Motor neuron (in vitro differentiated cells): Measurements from ENCODE around the gene NUCB2. TPM values are rescaled to one million over a fixed set of nuclear protein-coding genes. Genes with fewer than 3 reads are reported as not detected.
"Not testable (repeated sequence)": the region's sequence is repeated elsewhere in the genome, so short reads cannot be mapped to it uniquely, and the experiment has no call there.

Experiments used
- ATAC-seq, 8 experiments: fragments of 200-7000 bp; cut with Tn5 transposase; replicated peaks in 6 of 8; 2 replicates each; pipeline ENCODE4 v1.8.0; 2021; ENCODE audit warnings: mild to moderate bottlenecking in 8 of 8, moderate library complexity in 8 of 8
- H3K27ac ChIP-seq, 2 donors: fragments of 250-450 bp; sonication (Bioruptor Pico); 2 replicates each; pipeline ENCODE4 v1.9.0; 2021; ENCODE audit warnings: antibody characterized with exemption in 2 of 2, mild to moderate bottlenecking in 2 of 2, moderate library complexity in 1 of 2
- H3K4me1 ChIP-seq, 2 donors: fragments of 250-450 bp; sonication (Bioruptor Pico); replicated peaks in 1 of 2; 2 replicates each; pipeline ENCODE4 v1.6.1; 2021; ENCODE audit warnings: antibody characterized with exemption in 2 of 2, mild to moderate bottlenecking in 2 of 2, moderate library complexity in 1 of 2
- H3K4me3 ChIP-seq, 5 donors: fragments of 250-450 bp; sonication (Bioruptor Pico); 2 replicates each; pipeline ENCODE4 v1.9.0; 2021; ENCODE audit warnings: antibody characterized with exemption in 5 of 5, mild to moderate bottlenecking in 5 of 5, moderate library complexity in 4 of 5
- WGBS, 10 experiments: fragments of 450-650 bp; shearing (Covaris generic); methylation state at CpG; one replicate each; pipeline ENCODE4 v1.0.0; 2022; 5-methylcytosine and 5-hydroxymethylcytosine counted together
- in situ Hi-C, 9 experiments: fragments of 400-800 bp; cut with MboI; loops; one replicate each; pipeline ENCODE4 v1.15.0; 2021; ENCODE audit warnings: low sequenced_read_pairs in 9 of 9, low pct_unique_long_range_greater_than_20kb in 2 of 9; ENCODE audit not compliant: unreplicated experiment in 9 of 9
- total RNA-seq, 8 experiments: library from RNA; unstranded; fragments of 300-600 nt; gene quantifications; 2 replicates each; pipeline versions ENCODE4 v1.2.3 to v1.2.4, GENCODE V29; 2022

NUCB2 gene
- total RNA-seq, 8 experiments from 2014 or later = 26.8 to 151 (median 79.9) TPM

DNA sequence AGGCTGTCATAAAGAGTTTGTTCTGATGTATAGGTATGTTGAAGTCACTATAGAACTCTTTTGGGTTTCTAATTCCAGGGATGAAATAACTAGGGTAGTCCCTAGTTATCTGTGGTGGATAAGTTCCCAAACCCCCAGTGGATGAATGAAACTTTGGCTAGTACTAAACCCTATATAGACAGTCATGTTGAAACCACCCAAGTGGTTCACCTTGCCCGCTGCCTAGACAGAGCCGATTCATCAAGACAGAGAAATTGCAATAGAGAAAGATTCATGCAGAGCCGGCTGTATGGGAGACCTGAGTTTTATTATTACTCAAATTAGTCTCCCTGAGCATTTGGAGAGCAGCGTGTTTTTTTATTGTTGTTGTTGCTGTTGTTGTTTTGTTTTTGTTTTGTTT lies 23.8 kb upstream of the NUCB2 start:
- in situ Hi-C loops = no loop called here
- Histone ChIP-seq H3K4me1 (no peaks in the 10 kb centered on the region), H3K4me3 (no peak overlapping the region), H3K27ac (no peak overlapping the region)
- 0 to 100% (median 80%) methylated on average over 1 to 4 of the region's 4 CpGs; no CpG with 5 or more reads in 1 of the 10 experiments for WGBS, 10 experiments
- no peak for ATAC-seq

GRCh38 chr11:17256512-17256911 lies 20.0 kb upstream of the NUCB2 start:
- Histone ChIP-seq H3K27ac (no peak overlapping the region), H3K4me1 (no peaks in the 10 kb centered on the region), H3K4me3 (no peak overlapping the region)
- in situ Hi-C loops = no loop called here
- peak in 6 of 8 experiments; percentile 38 to 82 (median 60) for ATAC-seq
- 0 to 100% (median 85%) methylated on average over 1 to 3 of the region's 3 CpGs; no CpG with 5 or more reads in 2 of the 10 experiments for WGBS, 10 experiments

GRCh38 chr11:17257196-17257595 lies 19.3 kb upstream of the NUCB2 start:
- Histone ChIP-seq H3K4me3 (no peak overlapping the region), H3K4me1 (no peaks in the 10 kb centered on the region), H3K27ac (no peak overlapping the region)
- ATAC-seq = peak in 6 of 8 experiments; percentile 41 to 92 (median 76)
- 11 to 100% methylated on average over 1 of the region's 1 CpG; no CpG with 5 or more reads in 8 of the 10 experiments for WGBS, 10 experiments
- in situ Hi-C loops = no loop called here

DNA sequence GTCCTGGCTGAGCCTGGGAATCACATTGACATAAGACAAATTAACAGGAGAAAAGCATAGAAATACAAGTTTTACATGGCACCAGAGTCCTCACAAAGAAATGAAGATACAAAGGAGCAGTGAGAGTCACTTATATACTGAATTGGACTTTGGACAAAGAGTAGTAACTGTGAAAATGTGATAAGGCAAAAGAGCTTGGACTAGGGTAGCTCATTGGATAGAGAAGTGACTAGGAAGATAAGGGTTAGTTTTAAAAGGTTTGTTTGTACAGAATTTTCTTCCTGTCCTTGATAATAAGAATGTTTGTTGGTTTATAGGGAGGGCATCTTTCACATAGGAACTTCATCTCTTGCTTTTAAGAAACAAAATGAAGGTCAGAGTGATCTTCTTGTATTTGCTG lies 17.9 kb upstream of the NUCB2 start:
- Histone ChIP-seq H3K27ac (no peak overlapping the region), H3K4me3 (no peak overlapping the region), H3K4me1 (no peaks in the 10 kb centered on the region)
- in situ Hi-C loops = no loop called here
- no peak for ATAC-seq

DNA sequence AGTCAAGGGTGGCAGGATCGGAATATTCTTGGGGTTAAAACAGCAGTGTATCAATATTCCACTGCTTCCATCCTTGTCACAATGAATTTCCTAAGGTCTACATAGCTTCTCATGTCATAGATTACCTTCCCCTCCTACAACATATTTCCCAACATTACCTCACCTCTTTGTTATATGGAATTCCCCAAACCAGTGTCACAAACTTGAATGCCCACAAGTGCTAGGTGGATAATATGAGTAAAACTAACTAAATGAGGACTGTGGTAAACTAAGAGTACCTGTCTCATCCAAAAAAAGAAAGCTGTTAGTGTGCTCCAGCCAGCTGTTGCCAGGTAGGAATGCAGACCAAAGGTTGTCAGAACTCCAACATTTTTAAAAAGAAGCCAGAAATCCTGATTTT lies 17.0 kb upstream of the NUCB2 start:
- H3K4me3 ChIP-seq = no peak overlapping the region
- ATAC-seq = no peak
- H3K4me1 ChIP-seq = no peaks in the 10 kb centered on the region
- in situ Hi-C loops = no loop called here
- 100% methylated on average over 1 of the region's 1 CpG; no CpG with 5 or more reads in 8 of the 10 experiments for WGBS, 10 experiments
- no peak overlapping the region for H3K27ac ChIP-seq

- in situ Hi-C loops = no loop called here
- Histone ChIP-seq H3K4me1 (no peaks in the 10 kb centered on the region), H3K27ac (no peak overlapping the region), H3K4me3 (no peak overlapping the region)
- peak in 4 of 8 experiments; percentile 22 to 38 (median 28) for ATAC-seq
These were observed 16.5 kb upstream of the NUCB2 start for GRCh38 chr11:17260020-17260419.

GRCh38 chr11:17263769-17264168 lies 12.8 kb upstream of the NUCB2 start:
- ATAC-seq = peak in 7 of 8 experiments; percentile 35 to 87 (median 66)
- H3K4me1 ChIP-seq = no peaks in the 10 kb centered on the region
- 44 to 100% (median 67%) methylated on average over 1 of the region's 1 CpG; no CpG with 5 or more reads in 1 of the 10 experiments for WGBS, 10 experiments
- no peak overlapping the region for H3K4me3 ChIP-seq
- H3K27ac ChIP-seq = no peak overlapping the region
- in situ Hi-C loops = no loop called here

- in situ Hi-C loops = no loop called here
- no peak for ATAC-seq
- Histone ChIP-seq H3K4me3 (no peak overlapping the region), H3K27ac (no peak overlapping the region), H3K4me1 (no peaks in the 10 kb centered on the region)
- 30 to 100% (median 84%) methylated on average over 2 to 5 of the region's 5 CpGs; no CpG with 5 or more reads in 2 of the 10 experiments for WGBS, 10 experiments
These were observed 9.8 kb upstream of the NUCB2 start for GRCh38 chr11:17266781-17267180.

- Histone ChIP-seq H3K4me3 (no peak overlapping the region), H3K4me1 (no peaks in the 10 kb centered on the region), H3K27ac (no peak overlapping the region)
- peak in 2 of 8 experiments; percentile 22 to 59 for ATAC-seq
- WGBS, 10 experiments = 83 to 100% (median 89%) methylated on average over 1 to 5 of the region's 5 CpGs; no CpG with 5 or more reads in 5 of the 10 experiments
- in situ Hi-C loops = no loop called here
These were observed 9.0 kb upstream of the NUCB2 start for GRCh38 chr11:17267576-17267975.

GRCh38 chr11:17268500-17268899 lies 8.0 kb upstream of the NUCB2 start:
- H3K27ac ChIP-seq, ATAC-seq, H3K4me3 ChIP-seq, H3K4me1 ChIP-seq, in situ Hi-C loops: not testable (repeated sequence)
- 67 to 100% (median 80%) methylated on average over 1 to 5 of the region's 5 CpGs; no CpG with 5 or more reads in 1 of the 10 experiments for WGBS, 10 experiments

GRCh38 chr11:17268902-17269301 lies 7.6 kb upstream of the NUCB2 start:
- 48 to 100% (median 90%) methylated on average over 1 to 3 of the region's 3 CpGs; no CpG with 5 or more reads in 3 of the 10 experiments for WGBS, 10 experiments
- no peak for ATAC-seq
- no peaks in the 10 kb centered on the region for H3K4me1 ChIP-seq
- no peak overlapping the region for H3K4me3 ChIP-seq
- H3K27ac ChIP-seq = no peak overlapping the region
- in situ Hi-C loops = no loop called here

- ATAC-seq = no peak
- in situ Hi-C loops = no loop called here
- 60 to 100% (median 100%) methylated on average over 1 of the region's 1 CpG; no CpG with 5 or more reads in 5 of the 10 experiments for WGBS, 10 experiments
- Histone ChIP-seq H3K4me1 (peaks cover 5 to 7% of the 10 kb centered on the region in 2 donors), H3K4me3 (no peak overlapping the region), H3K27ac (no peak overlapping the region)
These were observed 3.7 kb upstream of the NUCB2 start for GRCh38 chr11:17272801-17273200.

DNA sequence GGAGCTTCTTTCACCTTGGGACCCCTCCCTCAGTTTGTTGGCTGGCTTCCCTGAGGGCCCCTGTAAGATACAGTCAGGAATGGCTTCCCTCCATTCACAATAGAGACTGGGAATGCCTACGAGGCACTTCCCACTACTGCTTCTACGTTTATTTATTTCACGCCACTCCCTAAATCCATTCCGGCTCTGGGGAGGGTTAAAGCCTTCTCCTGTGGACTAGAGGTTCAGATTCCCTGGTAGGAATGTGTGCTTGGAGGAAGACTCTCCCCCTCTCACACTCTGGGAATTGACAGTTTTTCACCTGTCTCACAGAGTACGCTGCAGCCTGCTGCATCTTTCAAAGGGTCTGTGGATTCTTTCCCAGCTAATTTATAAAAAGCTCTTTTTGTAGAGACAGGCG lies 3.3 kb upstream of the NUCB2 start:
- Histone ChIP-seq H3K4me3 (no peak overlapping the region), H3K27ac (no peak overlapping the region), H3K4me1 (peaks cover 5 to 7% of the 10 kb centered on the region in 2 donors)
- WGBS, 10 experiments = 47 to 100% (median 76%) methylated on average over 1 to 6 of the region's 6 CpGs; no CpG with 5 or more reads in 3 of the 10 experiments
- ATAC-seq = no peak
- in situ Hi-C loops = no loop called here

DNA sequence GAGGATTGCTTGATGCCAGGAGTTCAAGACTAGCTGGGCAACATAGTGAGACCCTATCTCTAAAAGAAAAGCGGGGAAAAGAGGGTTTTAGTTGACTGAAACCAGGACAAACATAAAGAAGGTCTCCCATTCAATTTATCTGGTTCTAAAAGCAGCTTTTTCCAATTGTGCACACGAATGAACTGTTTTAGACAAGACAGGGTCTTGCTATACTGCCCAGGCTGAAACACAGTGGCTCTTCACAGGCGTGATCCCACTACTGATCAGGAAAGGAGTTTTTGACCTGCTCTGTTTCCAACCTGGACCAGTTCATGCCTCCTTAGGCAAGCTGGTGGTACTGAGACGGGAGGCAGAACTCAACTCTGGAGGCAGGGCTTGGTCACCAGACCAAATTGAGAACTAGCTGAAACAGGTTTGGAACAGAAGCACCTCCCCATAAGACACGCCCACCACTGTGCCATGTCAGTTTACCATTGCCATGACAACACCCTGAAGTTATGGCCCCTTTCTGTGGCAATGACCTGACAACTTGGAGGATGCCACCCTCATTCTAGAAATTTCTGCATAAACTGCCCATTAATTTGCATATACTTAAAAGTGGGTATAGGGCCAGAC lies 2.8 kb upstream of the NUCB2 start:
- Histone ChIP-seq H3K27ac (no peak overlapping the region), H3K4me3 (no peak overlapping the region), H3K4me1 (peaks cover 5 to 7% of the 10 kb centered on the region in 2 donors)
- ATAC-seq = no peak
- in situ Hi-C loops = no loop called here
- WGBS, 10 experiments = 17 to 100% (median 87%) methylated on average over 1 to 4 of the region's 5 CpGs; no CpG with 5 or more reads in 5 of the 10 experiments
